HepG2 (cell line): Measurements from ENCODE around the gene CAB39. TPM values are rescaled to one million over a fixed set of nuclear protein-coding genes. Genes with fewer than 3 reads are reported as not detected.

Experiments used
- CCDC6 ChIP-seq: sonication (generic); formaldehyde crosslinking; IDR thresholded peaks from 2 replicates; pipeline ENCODE4 v1.8.1; 2022; ENCODE audit warnings: mild to moderate bottlenecking, missing genetic modification reagents, moderate library complexity
- FOXP1 ChIP-seq, 2 experiments: fragments of 450-650 bp in 1 of 2; IDR thresholded peaks; 2 replicates each; pipeline ENCODE4 v1.6.1; 2017 to 2018; ENCODE audit warnings: antibody characterized with exemption in 1 of 2
- GTF2F1 ChIP-seq: fragments of 150-350 bp; IDR thresholded peaks from 2 replicates; pipeline ENCODE4 v1.6.1; 2014; ENCODE audit warnings: low read length
- IRF2 ChIP-seq: IDR thresholded peaks from 2 replicates; pipeline ENCODE4 v1.6.1; 2018; ENCODE audit warnings: missing genetic modification reagents, missing compliant biosample characterization
- MED8 ChIP-seq: sonication (generic); formaldehyde crosslinking; IDR thresholded peaks from 2 replicates; pipeline ENCODE4 v1.8.1; 2023; ENCODE audit warnings: mild to moderate bottlenecking, missing genetic modification reagents; ENCODE audit not compliant: insufficient replicate concordance
- MEIS1 ChIP-seq: sonication (generic); formaldehyde crosslinking; IDR thresholded peaks from 2 replicates; pipeline ENCODE4 v1.9.0; 2021; ENCODE audit warnings: mild to moderate bottlenecking, missing genetic modification reagents, moderate library complexity, borderline replicate concordance
- MIER3 ChIP-seq: IDR thresholded peaks from 2 replicates; pipeline ENCODE4 v1.6.1; 2016; ENCODE audit warnings: missing compliant biosample characterization, borderline replicate concordance
- PAX8 ChIP-seq: sonication (generic); formaldehyde crosslinking; IDR thresholded peaks from 2 replicates; pipeline ENCODE4 v1.8.0; 2022; ENCODE audit warnings: mild to moderate bottlenecking, missing genetic modification reagents, borderline replicate concordance
- PCBP2 ChIP-seq: fragments of 200-400 bp; formaldehyde crosslinking; optimal IDR thresholded peaks from 2 replicates; pipeline ENCODE3; 2018; ENCODE audit warnings: low read length, low read depth; ENCODE audit not compliant: poor library complexity, severe bottlenecking
- PHF8 ChIP-seq: sonication (generic); formaldehyde crosslinking; IDR thresholded peaks from 2 replicates; pipeline ENCODE4 v1.5.0; 2020; ENCODE audit warnings: missing genetic modification reagents
- SETDB1 ChIP-seq: sonication (generic); formaldehyde crosslinking; IDR thresholded peaks from 2 replicates; pipeline ENCODE4 v1.5.1; 2020; ENCODE audit warnings: missing genetic modification reagents, mild to moderate bottlenecking, borderline replicate concordance
- SMARCE1 ChIP-seq: fragments of 450-650 bp; IDR thresholded peaks from 2 replicates; pipeline ENCODE4 v1.6.1; 2017; ENCODE audit warnings: borderline replicate concordance
- SNRNP70 ChIP-seq: fragments of 200-400 bp; formaldehyde crosslinking; IDR thresholded peaks from 2 replicates; pipeline ENCODE4 v1.6.1; 2017; ENCODE audit warnings: mild to moderate bottlenecking, low read depth, low read length, moderate library complexity
- SP140L ChIP-seq: sonication (generic); formaldehyde crosslinking; IDR thresholded peaks from 2 replicates; pipeline ENCODE4 v1.4.0; 2020; ENCODE audit warnings: missing genetic modification reagents, borderline replicate concordance
- TCF7L2 ChIP-seq: IDR thresholded peaks from 2 replicates; pipeline ENCODE4 v1.6.1; 2011; ENCODE audit warnings: mild to moderate bottlenecking, low read depth, low read length, moderate library complexity
- THYN1 ChIP-seq: sonication (generic); formaldehyde crosslinking; IDR thresholded peaks from 2 replicates; pipeline ENCODE4 v1.8.1; 2023; ENCODE audit warnings: low read depth, mild to moderate bottlenecking, moderate library complexity, missing genetic modification reagents, borderline replicate concordance
- TOPORS ChIP-seq: sonication (generic); formaldehyde crosslinking; IDR thresholded peaks from 2 replicates; pipeline ENCODE4 v1.8.0; 2023; ENCODE audit warnings: mild to moderate bottlenecking, missing genetic modification reagents
- WIZ ChIP-seq: sonication (generic); formaldehyde crosslinking; IDR thresholded peaks from 2 replicates; pipeline ENCODE4 v1.5.1; 2020; ENCODE audit warnings: mild to moderate bottlenecking, missing genetic modification reagents
- ZNF160 ChIP-seq: sonication (generic); formaldehyde crosslinking; IDR thresholded peaks from 2 replicates; pipeline ENCODE4 v1.8.0; 2022; ENCODE audit warnings: mild to moderate bottlenecking, inconsistent platforms, missing genetic modification reagents
- ZNF234 ChIP-seq: sonication (generic); formaldehyde crosslinking; conservative IDR thresholded peaks from 2 replicates; pipeline ENCODE4 v1.5.1; 2020; ENCODE audit warnings: mild to moderate bottlenecking, missing genetic modification reagents
- ZNF251 ChIP-seq: sonication (generic); formaldehyde crosslinking; IDR thresholded peaks from 2 replicates; pipeline ENCODE4 v1.9.0; 2021; ENCODE audit warnings: mild to moderate bottlenecking, missing genetic modification reagents
- ZNF598 ChIP-seq: sonication (generic); formaldehyde crosslinking; IDR thresholded peaks from 2 replicates; pipeline ENCODE4 v1.5.1; 2020; ENCODE audit warnings: mild to moderate bottlenecking, missing genetic modification reagents, borderline replicate concordance
- ZNF614 ChIP-seq: IDR thresholded peaks from 2 replicates; pipeline ENCODE4 v1.6.1; 2018; ENCODE audit warnings: missing biosample characterization, missing genetic modification reagents, inconsistent platforms, borderline replicate concordance
- ZNF713 ChIP-seq: sonication (generic); formaldehyde crosslinking; IDR thresholded peaks from 2 replicates; pipeline ENCODE4 v1.4.0; 2020; ENCODE audit warnings: mild to moderate bottlenecking, missing genetic modification reagents
- ZNF782 ChIP-seq: sonication (generic); formaldehyde crosslinking; IDR thresholded peaks from 2 replicates; pipeline ENCODE4 v1.4.0; 2020; ENCODE audit warnings: missing genetic modification reagents, mild to moderate bottlenecking, borderline replicate concordance
- ZSCAN21 ChIP-seq: sonication (generic); formaldehyde crosslinking; IDR thresholded peaks from 2 replicates; pipeline ENCODE4 v1.8.0; 2022; ENCODE audit warnings: mild to moderate bottlenecking, missing genetic modification reagents, moderate library complexity, borderline replicate concordance
- polyA plus RNA-seq, 8 experiments: library from polyadenylated mRNA; depleted of rRNA in 3 of 8; stranded (reverse) in 7 of 8; unstranded in 1 of 8; fragments of >200 nt; fragmentation: Illumina TruSeq in 4 of 8; extraction: Trizol in 4 of 8; gene quantifications; 2 replicates each; pipeline versions ENCODE4 v1.2.1 to v1.2.3, GENCODE V29; 2011 to 2016; ENCODE audit warnings: low read depth in 4 of 8, missing spikeins in 1 of 8, mixed read lengths in 1 of 8; ENCODE audit not compliant: insufficient read depth in 1 of 8
- total RNA-seq, 5 experiments: library from RNA; depleted of rRNA; stranded (reverse); fragments of >200 nt; fragmentation: Illumina TruSeq; extraction: Trizol; gene quantifications; 2 replicates each; pipeline ENCODE4 v1.2.3, GENCODE V29; 2016; ENCODE audit warnings: low read depth in 1 of 5
- TF ChIP-seq, protein P1 (sequence below): IDR thresholded peaks from 2 replicates; pipeline ENCODE4 v1.6.1; 2012; ENCODE audit warnings: low read depth, low read length, improper control_type of control experiment
- TF ChIP-seq, protein P2 (sequence below): sonication (generic); formaldehyde crosslinking; conservative IDR thresholded peaks from 2 replicates; pipeline ENCODE4 v1.4.0; 2020; ENCODE audit warnings: missing genetic modification reagents

CAB39 gene
- total and polyA plus RNA-seq, 2 of the 13 experiments (the other 11 are each of a cell fraction or from before 2014, with no cell fraction given) = 19.3 to 45.3 TPM

GRCh38 chr2:230713331-230714135 lies 891 bp downstream of the CAB39 start (continued):
- TF ChIP-seq ZNF598 (CRISPR knock-in tag) (peak; percentile 67; the same call in 1 of the 2 replicates), WIZ (no peak), CCDC6 (CRISPR knock-in tag) (no peak), SETDB1 (CRISPR knock-in tag) (no peak), MIER3 (CRISPR knock-in tag) (no peak), ZNF782 (CRISPR knock-in tag) (no peak), PCBP2 (no peak), IRF2 (CRISPR knock-in tag) (no peak; the same call in 1 of the 2 replicates), ZNF234 (CRISPR knock-in tag) (no peak), TCF7L2 (no peak), MED8 (peak; percentile 32), THYN1 (CRISPR knock-in tag) (no peak), SNRNP70 (no peak), PHF8 (CRISPR knock-in tag) (peak; percentile 51; the same call in 1 of the 2 replicates), GTF2F1 (no peak), PAX8 (CRISPR knock-in tag) (no peak), SMARCE1 (no peak), TOPORS (no peak), FOXP1 (IDR thresholded peaks at IDR 0.05) (no peak), FOXP1 (CRISPR knock-in tag; IDR thresholded peaks at IDR 0.05) (0 out of 2 replicates have a peak, but pooled peaks have one; percentile 33), ZNF614 (CRISPR knock-in tag) (no peak), MEIS1 (CRISPR knock-in tag) (no peak), ZNF713 (CRISPR knock-in tag) (no peak), SP140L (CRISPR knock-in tag) (no peak), ZNF251 (CRISPR knock-in tag) (no peak), ZNF160 (CRISPR knock-in tag) (no peak), ZSCAN21 (no peak)
- TF ChIP-seq, protein P1, sequence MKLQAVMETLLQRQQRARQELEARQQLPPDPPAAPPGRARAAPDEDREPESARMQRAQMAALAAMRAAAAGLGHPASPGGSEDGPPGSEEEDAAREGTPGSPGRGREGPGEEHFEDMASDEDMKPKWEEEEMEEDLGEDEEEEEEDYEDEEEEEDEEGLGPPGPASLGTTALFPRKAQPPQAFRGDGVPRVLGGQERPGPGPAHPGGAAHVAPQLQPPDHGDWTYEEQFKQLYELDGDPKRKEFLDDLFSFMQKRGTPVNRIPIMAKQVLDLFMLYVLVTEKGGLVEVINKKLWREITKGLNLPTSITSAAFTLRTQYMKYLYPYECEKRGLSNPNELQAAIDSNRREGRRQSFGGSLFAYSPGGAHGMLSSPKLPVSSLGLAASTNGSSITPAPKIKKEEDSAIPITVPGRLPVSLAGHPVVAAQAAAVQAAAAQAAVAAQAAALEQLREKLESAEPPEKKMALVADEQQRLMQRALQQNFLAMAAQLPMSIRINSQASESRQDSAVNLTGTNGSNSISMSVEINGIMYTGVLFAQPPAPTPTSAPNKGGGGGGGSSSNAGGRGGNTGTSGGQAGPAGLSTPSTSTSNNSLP = no peak
- TF ChIP-seq, protein P2, sequence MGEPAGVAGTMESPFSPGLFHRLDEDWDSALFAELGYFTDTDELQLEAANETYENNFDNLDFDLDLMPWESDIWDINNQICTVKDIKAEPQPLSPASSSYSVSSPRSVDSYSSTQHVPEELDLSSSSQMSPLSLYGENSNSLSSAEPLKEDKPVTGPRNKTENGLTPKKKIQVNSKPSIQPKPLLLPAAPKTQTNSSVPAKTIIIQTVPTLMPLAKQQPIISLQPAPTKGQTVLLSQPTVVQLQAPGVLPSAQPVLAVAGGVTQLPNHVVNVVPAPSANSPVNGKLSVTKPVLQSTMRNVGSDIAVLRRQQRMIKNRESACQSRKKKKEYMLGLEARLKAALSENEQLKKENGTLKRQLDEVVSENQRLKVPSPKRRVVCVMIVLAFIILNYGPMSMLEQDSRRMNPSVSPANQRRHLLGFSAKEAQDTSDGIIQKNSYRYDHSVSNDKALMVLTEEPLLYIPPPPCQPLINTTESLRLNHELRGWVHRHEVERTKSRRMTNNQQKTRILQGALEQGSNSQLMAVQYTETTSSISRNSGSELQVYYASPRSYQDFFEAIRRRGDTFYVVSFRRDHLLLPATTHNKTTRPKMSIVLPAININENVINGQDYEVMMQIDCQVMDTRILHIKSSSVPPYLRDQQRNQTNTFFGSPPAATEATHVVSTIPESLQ = no peak
